IMR-90 (cell line): Measurements from ENCODE around the gene VNN1. TPM values are rescaled to one million over a fixed set of nuclear protein-coding genes. Genes with fewer than 3 reads are reported as not detected.

Experiments
- ATAC-seq: fragments of 200-7000 bp; cut with Tn5 transposase; 2 replicates; pipeline ENCODE4 v1.9.1; 2020; ENCODE audit warnings: low read depth, mild to moderate bottlenecking, moderate library complexity
- BruUV-seq: library from RNA; stranded (reverse); fragments of 400-500 nt; replicated peaks from 2 replicates; lab custom pipeline; 2021; lab: Mats Ljungman, UMichigan
- CTCF ChIA-PET: fragments of 300-600 bp; formaldehyde crosslinking; extraction: SDS; loops from one replicate; lab custom pipeline; 2021; ENCODE audit warnings: antibody characterized with exemption; lab: Yijun Ruan, JAX
- POLR2A ChIA-PET: fragments of 300-600 bp; sonication (Branson Sonifier 250); formaldehyde crosslinking; loops from one replicate; lab custom pipeline; 2022; ENCODE audit warnings: antibody characterized with exemption; ENCODE audit not compliant: unreplicated experiment; lab: Charles Lee
- DNase-seq: peaks from one replicate; pipeline ENCODE4 v3.0.0; 2013
- H2AFZ ChIP-seq: replicated peaks from 2 replicates; pipeline ENCODE3; 2013; ENCODE audit warnings: low read length, mild to moderate bottlenecking; ENCODE audit not compliant: poor library complexity
- H2AK5ac ChIP-seq: 2 replicates; pipeline ENCODE4 v1.6.1; 2013; ENCODE audit warnings: low read depth, low read length, inconsistent platforms
- H2AK9ac ChIP-seq: replicated peaks from 2 replicates; pipeline ENCODE3; 2013; ENCODE audit warnings: mild to moderate bottlenecking, low read depth, low read length, moderate library complexity; ENCODE audit not compliant: poor library complexity
- H2BK120ac ChIP-seq: 2 replicates; pipeline ENCODE4 v1.6.1; 2013; ENCODE audit warnings: low read depth, low read length, inconsistent platforms
- H2BK15ac ChIP-seq: 3 replicates; pipeline ENCODE4 v1.6.1; 2013; ENCODE audit warnings: low read depth, low read length, inconsistent platforms
- H2BK20ac ChIP-seq: 2 replicates; pipeline ENCODE4 v1.6.1; 2013; ENCODE audit warnings: low read depth, mild to moderate bottlenecking, inconsistent platforms, low read length, moderate library complexity
- H2BK5ac ChIP-seq: 2 replicates; pipeline ENCODE4 v1.6.1; 2013; ENCODE audit warnings: mild to moderate bottlenecking, low read depth, low read length, inconsistent platforms; ENCODE audit not compliant: poor library complexity, severe bottlenecking
- H3K14ac ChIP-seq: replicated peaks from 2 replicates; pipeline ENCODE4 v1.6.1; 2013; ENCODE audit warnings: low read depth, low read length, inconsistent platforms
- H3K18ac ChIP-seq: 2 replicates; pipeline ENCODE4 v1.6.1; 2013; ENCODE audit warnings: low read depth, low read length, control low read depth
- H3K23ac ChIP-seq: 2 replicates; pipeline ENCODE4 v1.6.1; 2013; ENCODE audit warnings: low read depth, low read length, inconsistent platforms
- H3K27ac ChIP-seq: 2 replicates; pipeline ENCODE4 v1.5.1; 2013; ENCODE audit warnings: mild to moderate bottlenecking, control low read depth, low read length; ENCODE audit not compliant: insufficient read depth
- H3K27me3 ChIP-seq: 2 replicates; pipeline ENCODE4 v1.6.1; 2013; ENCODE audit warnings: low read length; ENCODE audit not compliant: control insufficient read depth, insufficient read depth
- H3K36me3 ChIP-seq: 2 replicates; pipeline ENCODE4 v1.6.1; 2013; ENCODE audit warnings: low read length, mixed read lengths; ENCODE audit not compliant: control insufficient read depth, insufficient read depth
- H3K4ac ChIP-seq: 2 replicates; pipeline ENCODE4 v1.6.1; 2013; ENCODE audit warnings: low read depth, low read length, inconsistent platforms
- H3K4me1 ChIP-seq: 2 replicates; pipeline ENCODE4 v1.6.1; 2013; ENCODE audit warnings: low read length, mixed read lengths; ENCODE audit not compliant: control insufficient read depth, insufficient read depth
- H3K4me2 ChIP-seq: 2 replicates; pipeline ENCODE4 v1.6.1; 2013; ENCODE audit warnings: low read depth, mild to moderate bottlenecking, control low read depth, low read length, moderate library complexity
- H3K4me3 ChIP-seq: 2 replicates; pipeline ENCODE4 v1.5.1; 2013; ENCODE audit warnings: low read depth, mild to moderate bottlenecking, control low read depth, low read length, moderate library complexity; ENCODE audit not compliant: insufficient read depth
- H3K56ac ChIP-seq: 2 replicates; pipeline ENCODE4 v1.6.1; 2013; ENCODE audit warnings: low read length, inconsistent platforms; ENCODE audit not compliant: insufficient read depth; ENCODE audit errors: extremely low read depth
- H3K79me1 ChIP-seq, 2 experiments: 2 replicates each; pipeline ENCODE4 v1.6.1; 2013; ENCODE audit warnings: low read length in 2 of 2, inconsistent platforms in 1 of 2, low read depth in 1 of 2
- H3K9ac ChIP-seq: 2 replicates; pipeline ENCODE4 v1.6.1; 2013; ENCODE audit warnings: low read depth, low read length, control low read depth
- H3K9me1 ChIP-seq: 2 replicates; pipeline ENCODE4 v1.6.1; 2013; ENCODE audit warnings: low read length, inconsistent platforms; ENCODE audit not compliant: insufficient read depth
- H3K9me3 ChIP-seq: 2 replicates; pipeline ENCODE4 v1.6.1; 2013; ENCODE audit warnings: low read length; ENCODE audit not compliant: control insufficient read depth, insufficient read depth
- H4K20me1 ChIP-seq: 2 replicates; pipeline ENCODE4 v1.6.1; 2013; ENCODE audit warnings: low read length, inconsistent platforms; ENCODE audit not compliant: insufficient read depth
- H4K5ac ChIP-seq: 2 replicates; pipeline ENCODE4 v1.6.1; 2013; ENCODE audit warnings: mild to moderate bottlenecking, low read depth, low read length, control low read depth
- H4K8ac ChIP-seq, 2 experiments: 2 replicates each; pipeline ENCODE4 v1.6.1; 2013; ENCODE audit warnings: low read depth in 2 of 2, low read length in 2 of 2, control low read depth in 1 of 2, inconsistent platforms in 1 of 2
- H4K91ac ChIP-seq: 2 replicates; pipeline ENCODE4 v1.6.1; 2013; ENCODE audit warnings: low read depth, low read length, inconsistent platforms; ENCODE audit not compliant: insufficient read depth
- BHLHE40 ChIP-seq: fragments of 150-350 bp; IDR thresholded peaks from 2 replicates; pipeline ENCODE4 v1.6.1; 2016; ENCODE audit warnings: mild to moderate bottlenecking, low read depth, low read length
- CEBPB ChIP-seq: IDR thresholded peaks from 2 replicates; pipeline ENCODE4 v1.6.1; 2012; ENCODE audit warnings: low read depth, low read length, improper control_type of control experiment
- CHD1 ChIP-seq: IDR thresholded peaks from 2 replicates; pipeline ENCODE4 v1.6.1; 2012; ENCODE audit warnings: low read depth, low read length, improper control_type of control experiment
- CTCF ChIP-seq: conservative IDR thresholded peaks from 2 replicates; pipeline ENCODE4 v1.5.1; 2012; ENCODE audit warnings: mild to moderate bottlenecking, low read depth, low read length, improper control_type of control experiment
- ELK1 ChIP-seq: fragments of 150-350 bp; IDR thresholded peaks from 2 replicates; pipeline ENCODE4 v1.6.1; 2016; ENCODE audit warnings: low read depth, mild to moderate bottlenecking, low read length, moderate library complexity, borderline replicate concordance
- FOS ChIP-seq: fragments of 150-350 bp; IDR thresholded peaks from 2 replicates; pipeline ENCODE4 v1.6.1; 2016; ENCODE audit warnings: low read depth, low read length
- MAFK ChIP-seq: IDR thresholded peaks from 2 replicates; pipeline ENCODE4 v1.6.1; 2012; ENCODE audit warnings: low read depth, low read length, improper control_type of control experiment
- MAZ ChIP-seq: IDR thresholded peaks from 2 replicates; pipeline ENCODE4 v1.6.1; 2012; ENCODE audit warnings: low read depth, mild to moderate bottlenecking, low read length, improper control_type of control experiment, moderate library complexity, borderline replicate concordance
- NFE2L2 ChIP-seq: fragments of 150-350 bp; IDR thresholded peaks from 2 replicates; pipeline ENCODE4 v1.6.1; 2016; ENCODE audit warnings: low read depth, mild to moderate bottlenecking, low read length
- POLR2A ChIP-seq: IDR thresholded peaks from 2 replicates; pipeline ENCODE4 v1.6.1; 2012; ENCODE audit warnings: mild to moderate bottlenecking, low read depth, low read length
- RAD21 ChIP-seq: IDR thresholded peaks from 2 replicates; pipeline ENCODE4 v1.6.1; 2012; ENCODE audit warnings: low read length, improper control_type of control experiment
- RCOR1 ChIP-seq: IDR thresholded peaks from 2 replicates; pipeline ENCODE4 v1.6.1; 2012; ENCODE audit warnings: mild to moderate bottlenecking, low read length, improper control_type of control experiment; ENCODE audit not compliant: insufficient replicate concordance
- RFX5 ChIP-seq: IDR thresholded peaks from 2 replicates; pipeline ENCODE4 v1.8.0; 2012; ENCODE audit warnings: low read depth, mild to moderate bottlenecking, low read length, moderate library complexity
- SMC3 ChIP-seq: fragments of 150-350 bp; IDR thresholded peaks from 2 replicates; pipeline ENCODE4 v1.6.1; 2016; ENCODE audit warnings: low read depth, mild to moderate bottlenecking, antibody characterized with exemption, low read length, moderate library complexity
- USF2 ChIP-seq: fragments of 150-350 bp; IDR thresholded peaks from 2 replicates; pipeline ENCODE4 v1.6.1; 2017; ENCODE audit warnings: mild to moderate bottlenecking, antibody characterized with exemption, low read length, low read depth
- WGBS, 2 experiments: methylation state at CpG; one replicate each; pipeline versions ENCODE4 v1.1.5 to v1.1.7; 2013; ENCODE audit warnings: missing lambda C conversion rate in 2 of 2; ENCODE audit not compliant: insufficient read length in 1 of 2; ENCODE audit errors: extremely low coverage in 2 of 2; 5-methylcytosine and 5-hydroxymethylcytosine counted together
- dilution Hi-C: fragments of 300-500 bp; cut with HindIII; formaldehyde crosslinking; loops from one replicate; pipeline ENCODE4 v1.14.3; 2018; ENCODE audit warnings: low sequenced_read_pairs; ENCODE audit not compliant: unreplicated experiment
- in situ Hi-C: fragments of 300-500 bp; cut with MboI; formaldehyde crosslinking; loops from 3 replicates; pipeline ENCODE4 v1.14.3; 2019; ENCODE audit warnings: low sequenced_read_pairs, inconsistent platforms, mixed read lengths
- intact Hi-C: fragments of 100-400 bp; cut with micrococcal nuclease; formaldehyde crosslinking; loops from 2 replicates; pipeline ENCODE4 v1.10.0; 2022
- polyA plus RNA-seq, 3 experiments: library from polyadenylated mRNA; depleted of rRNA; stranded (reverse); fragments of >200 nt; gene quantifications; 2 replicates each; pipeline ENCODE4 v1.2.3, GENCODE V29; 2012; ENCODE audit warnings: low replicate concordance in 1 of 3
- total RNA-seq: library from RNA; depleted of rRNA; stranded (reverse); fragments of >200 nt; gene quantifications from 2 replicates; pipeline ENCODE4 v1.2.3, GENCODE V29; 2012

The VNN1 gene
- total and polyA plus RNA-seq, 2 of the 4 experiments (the other 2 are of a cell fraction) = 0.07 TPM; not detected in 1

- H2BK120ac ChIP-seq = no peak overlapping the region
- 43% methylated on average over 1 of the region's 4 CpGs; no CpG with 5 or more reads in 1 of the 2 experiments for WGBS, 2 experiments
- H2BK5ac ChIP-seq = no peak overlapping the region
- H4K5ac ChIP-seq = no peak overlapping the region; the same call in 1 of the 2 replicates
- H4K8ac ChIP-seq = no peak overlapping the region
- peaks cover 3% of the 10 kb centered on the region; the same call in 1 of the 2 replicates for H3K27me3 ChIP-seq
- H2BK20ac ChIP-seq = no peak overlapping the region; the same call in 1 of the 2 replicates
- H2AFZ ChIP-seq = no peak overlapping the region
- no peak overlapping the region for H3K14ac ChIP-seq
- H3K79me1 ChIP-seq = no peaks in the 10 kb centered on the region
- no peak overlapping the region for H3K18ac ChIP-seq
- H4K91ac ChIP-seq = no peak overlapping the region
- no peak overlapping the region for H3K56ac ChIP-seq
- no peak overlapping the region for H2BK15ac ChIP-seq
- no peaks in the 10 kb centered on the region for H3K36me3 ChIP-seq
- peaks cover 2% of the 10 kb centered on the region for H3K4me1 ChIP-seq
- H4K20me1 ChIP-seq = no peaks in the 10 kb centered on the region
- ATAC-seq = peak; percentile 87
- H2AK5ac ChIP-seq = no peak overlapping the region
- no peak overlapping the region for H2AK9ac ChIP-seq
- DNase-seq = peak; percentile 54
- POLR2A ChIA-PET = interaction anchor here (0.6 to 1.1 kb wide), 4 partner anchors 94 to 151 kb away, joined by 8 to 14 read pairs (median 9); no protein-coding TSS in a partner anchor
- H3K27ac ChIP-seq = no peak overlapping the region; the same call in 1 of the 2 replicates
- peak overlapping the region; percentile 46; the same call in 1 of the 2 replicates for H3K9ac ChIP-seq
- in situ Hi-C loops = loop anchor here (25.0 kb wide), 1 partner anchor 93 kb away; the partner anchor contains the start of gene VNN2
- peak overlapping the region; percentile 93 for H3K4me2 ChIP-seq
- dilution Hi-C loops = no loop called here
- intact Hi-C loops = loop anchor here (1.0 to 5.0 kb wide), 6 partner anchors 68 to 145 kb away; partner anchors contain the start of genes RPS12 and SLC18B1
- H3K9me3 ChIP-seq = no peaks in the 10 kb centered on the region
- no peak overlapping the region for H3K4me3 ChIP-seq
- H3K4ac ChIP-seq = no peak overlapping the region
- CTCF ChIA-PET = interaction anchor here (0.6 to 1.6 kb wide), 11 partner anchors 9 to 139 kb away, joined by 3 to 10 read pairs (median 4); no protein-coding TSS in a partner anchor
- H3K9me1 ChIP-seq = no peaks in the 10 kb centered on the region
- H3K23ac ChIP-seq = no peak overlapping the region
- no TSS peak for BruUV-seq
- peak; percentile 70 for TF ChIP-seq RAD21
- TF ChIP-seq FOS = no peak
- TF ChIP-seq NFE2L2 = no peak
- TF ChIP-seq ELK1 = no peak
- TF ChIP-seq BHLHE40 = no peak
- no peak for TF ChIP-seq RFX5
- no peak for TF ChIP-seq RCOR1
- no peak for TF ChIP-seq MAZ
- no peak for TF ChIP-seq USF2
- no peak for TF ChIP-seq POLR2A
- peak; percentile 67 for TF ChIP-seq SMC3
- no peak for TF ChIP-seq MAFK
- TF ChIP-seq CEBPB = no peak
- TF ChIP-seq CHD1 = no peak
- peak; percentile 68 for TF ChIP-seq CTCF
Observed at GRCh38 chr6:132669690-132670291, 44.1 kb downstream of the VNN1 start.
